Ishikawa (cell line): ENCODE data around the gene PARP14.

ENCODE experiments used
- CEBPB ChIP-seq: IDR thresholded peaks from 2 replicates; pipeline ENCODE4 v1.6.1; 2012
- CREB1 ChIP-seq: IDR thresholded peaks from 2 replicates; pipeline ENCODE4 v1.6.1; 2012; ENCODE audit warnings: low read depth
- EGR1 ChIP-seq: IDR thresholded peaks from 2 replicates; pipeline ENCODE4 v1.6.1; 2012
- EP300 ChIP-seq: IDR thresholded peaks from 2 replicates; pipeline ENCODE4 v1.6.1; 2012; ENCODE audit warnings: borderline replicate concordance
- FOXM1 ChIP-seq: IDR thresholded peaks from 2 replicates; pipeline ENCODE4 v1.6.1; 2012; ENCODE audit warnings: low read depth, borderline replicate concordance
- MAX ChIP-seq: IDR thresholded peaks from 2 replicates; pipeline ENCODE4 v1.6.1; 2012
- NFIC ChIP-seq: IDR thresholded peaks from 2 replicates; pipeline ENCODE4 v1.6.1; 2012
- RAD21 ChIP-seq: IDR thresholded peaks from 2 replicates; pipeline ENCODE4 v1.6.1; 2012; ENCODE audit warnings: low read depth
- REST ChIP-seq: IDR thresholded peaks from 2 replicates; pipeline ENCODE4 v1.6.1; 2012; ENCODE audit warnings: low read depth, mild to moderate bottlenecking
- TAF1 ChIP-seq: IDR thresholded peaks from 2 replicates; pipeline ENCODE4 v1.6.1; 2012; ENCODE audit warnings: low read depth, mild to moderate bottlenecking
- TCF12 ChIP-seq: IDR thresholded peaks from 2 replicates; pipeline ENCODE4 v1.6.1; 2012; ENCODE audit warnings: low read depth
- TEAD4 ChIP-seq: IDR thresholded peaks from 2 replicates; pipeline ENCODE4 v1.6.1; 2012
- USF1 ChIP-seq: IDR thresholded peaks from 2 replicates; pipeline ENCODE4 v1.6.1; 2012
- YY1 ChIP-seq: IDR thresholded peaks from 2 replicates; pipeline ENCODE4 v1.6.1; 2012; ENCODE audit warnings: low read depth
- ZBTB7A ChIP-seq: IDR thresholded peaks from 2 replicates; pipeline ENCODE4 v1.6.1; 2012; ENCODE audit warnings: low read depth

The PARP14 gene

GRCh38 chr3:122767540-122768372, 87.1 kb downstream of the PARP14 start:
- TF ChIP-seq TCF12, result no peak
- TF ChIP-seq EP300, result no peak
- no peak for TF ChIP-seq TAF1
- no peak for TF ChIP-seq NFIC
- TF ChIP-seq MAX, result no peak
- no peak for TF ChIP-seq EGR1
- TF ChIP-seq USF1, result no peak
- TF ChIP-seq YY1, result no peak
- no peak for TF ChIP-seq CEBPB
- TF ChIP-seq ZBTB7A, result no peak
- no peak for TF ChIP-seq TEAD4
- TF ChIP-seq RAD21, result no peak
- TF ChIP-seq REST, result no peak
- TF ChIP-seq FOXM1, result no peak
- no peak for TF ChIP-seq CREB1

- no peak for TF ChIP-seq YY1
- no peak for TF ChIP-seq CREB1
Measured at GRCh38 chr3:122770521-122771202, 90.0 kb downstream of the PARP14 start.

GRCh38 chr3:122772827-122773226, 92.2 kb downstream of the PARP14 start:
- TF ChIP-seq ZBTB7A, result no peak

- TF ChIP-seq RAD21 (no peak), CEBPB (no peak), TEAD4 (no peak), ZBTB7A (no peak), REST (no peak)
Measured at GRCh38 chr3:122773944-122774509, 93.4 kb downstream of the PARP14 start.

GRCh38 chr3:122774564-122774963, 93.9 kb downstream of the PARP14 start:
- TF ChIP-seq TCF12 (no peak), TAF1 (no peak), RAD21 (no peak), USF1 (no peak), YY1 (no peak), CREB1 (no peak), ZBTB7A (no peak), EP300 (no peak), MAX (no peak), FOXM1 (no peak), NFIC (no peak)
